NCI-H526 (cell line): ENCODE results near the gene CELA2A.
"Not testable (repeated sequence)": the region's sequence is repeated elsewhere in the genome, so short reads cannot be mapped to it uniquely, and the experiment has no call there.

Experiments used
- DNase-seq, 2 experiments: peaks; one replicate each; lab custom pipeline; 2025; lab: John Stamatoyannopoulos, UW

The CELA2A gene

GRCh38 chr1:15444468-15445389 is 11.8 kb upstream of the CELA2A start:
- no peak for DNase-seq

DNA sequence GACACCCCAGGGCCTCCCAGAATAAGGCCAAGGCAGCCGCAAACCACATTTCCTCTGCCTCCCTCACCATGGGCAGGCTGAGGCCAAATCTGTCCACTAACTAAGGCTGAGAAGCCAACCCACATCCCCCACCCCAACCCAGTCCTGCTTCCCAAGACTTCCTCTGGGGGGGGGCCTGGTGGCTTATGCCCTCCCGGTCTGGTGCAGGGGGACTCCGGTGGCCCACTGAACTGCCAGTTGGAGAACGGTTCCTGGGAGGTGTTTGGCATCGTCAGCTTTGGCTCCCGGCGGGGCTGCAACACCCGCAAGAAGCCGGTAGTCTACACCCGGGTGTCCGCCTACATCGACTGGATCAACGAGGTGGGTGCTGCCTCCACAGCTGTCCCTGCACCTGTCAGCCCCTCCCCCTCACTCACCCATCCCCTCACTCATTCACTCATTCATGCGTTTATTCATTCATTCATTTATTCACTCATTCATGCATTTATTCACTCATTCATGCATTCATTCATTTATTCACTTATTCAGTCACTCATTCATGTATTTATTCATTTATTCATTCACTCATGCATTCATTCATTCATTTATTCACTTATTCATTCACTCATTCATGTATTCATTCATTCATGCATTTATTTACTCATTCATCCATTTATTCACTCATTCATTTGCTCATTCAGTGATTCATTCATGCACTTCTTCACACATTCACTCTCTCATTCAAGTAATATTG is 11.0 kb upstream of the CELA2A start:
- DNase-seq, result no peak

- DNase-seq, result no peak
Observed at GRCh38 chr1:15446212-15446611, 10.3 kb upstream of the CELA2A start.

GRCh38 chr1:15448877-15449462 is 7.6 kb upstream of the CELA2A start:
- DNase-seq, result no peak

GRCh38 chr1:15449567-15449966 is 7.0 kb upstream of the CELA2A start:
- DNase-seq, result no peak

- DNase-seq, result no peak
Observed at GRCh38 chr1:15451014-15451722, 5.4 kb upstream of the CELA2A start.

GRCh38 chr1:15452216-15452615 is 4.3 kb upstream of the CELA2A start:
- no peak for DNase-seq

GRCh38 chr1:15452866-15453571 is 3.5 kb upstream of the CELA2A start:
- DNase-seq, result no peak

GRCh38 chr1:15453734-15454133 is 2.8 kb upstream of the CELA2A start:
- no peak for DNase-seq

DNA sequence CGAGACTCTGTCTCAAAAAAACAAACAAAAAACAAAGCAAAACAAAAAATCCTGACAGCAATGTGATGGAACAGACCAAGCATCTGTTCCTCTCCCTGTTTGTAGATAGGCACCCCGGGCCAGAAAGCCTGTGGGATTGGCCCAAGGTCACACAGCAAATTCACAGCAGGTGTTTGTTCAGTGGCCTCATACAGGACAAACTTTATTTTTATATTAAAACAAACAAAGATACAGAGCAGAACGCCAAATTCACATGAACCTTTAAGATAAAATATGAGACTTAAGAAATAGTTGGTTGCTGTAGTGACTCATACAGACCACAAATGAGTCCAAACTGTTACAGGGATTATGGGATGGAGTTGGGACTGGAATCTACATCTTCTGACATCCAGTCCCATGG is 2.3 kb upstream of the CELA2A start:
- no peak for DNase-seq

DNA sequence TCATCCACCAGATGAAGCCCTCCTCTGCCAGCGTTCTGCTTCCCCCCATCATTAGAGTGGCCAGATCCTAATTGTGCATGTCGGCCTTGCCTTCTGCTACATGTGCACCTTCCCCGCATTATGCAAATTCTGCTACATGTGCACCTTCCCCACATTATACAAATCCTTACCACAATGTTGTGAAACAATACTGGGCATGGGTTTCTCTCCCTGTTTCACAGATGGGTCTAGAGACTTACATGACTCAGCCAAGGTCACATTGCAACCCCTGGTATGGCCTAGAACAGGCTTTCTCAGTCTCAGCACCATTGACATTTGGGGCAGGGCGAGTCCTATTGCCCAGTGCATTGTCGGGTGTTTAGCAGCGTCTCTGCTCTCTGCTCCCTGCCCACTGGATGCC is 1.0 kb upstream of the CELA2A start:
- DNase-seq, result peak; percentile 91

GRCh38 chr1:15457585-15457984 is 1.1 kb downstream of the CELA2A start:
- DNase-seq, result no peak

DNA sequence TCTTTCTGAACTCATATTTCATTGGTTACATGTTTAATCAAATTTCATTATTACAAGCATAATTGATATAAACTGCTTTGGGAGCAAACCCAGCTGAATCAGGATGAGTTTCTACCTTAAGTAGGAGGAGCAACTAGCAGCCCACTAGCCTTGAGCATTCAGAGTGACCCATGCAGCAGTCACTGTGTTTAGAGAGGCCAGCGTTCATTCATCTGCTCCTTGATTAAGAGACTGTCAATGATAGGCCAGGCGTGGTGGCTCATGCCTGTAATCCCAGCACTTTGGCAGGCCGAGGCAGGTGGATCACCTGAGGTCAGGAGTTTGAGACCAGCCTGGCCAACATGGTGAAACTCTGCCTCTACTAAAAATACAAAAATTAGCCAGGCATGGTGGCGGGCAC is 1.9 kb downstream of the CELA2A start:
- not testable (repeated sequence) for DNase-seq

- DNase-seq, result no peak
Observed at GRCh38 chr1:15459771-15460707, 3.5 kb downstream of the CELA2A start.

DNA sequence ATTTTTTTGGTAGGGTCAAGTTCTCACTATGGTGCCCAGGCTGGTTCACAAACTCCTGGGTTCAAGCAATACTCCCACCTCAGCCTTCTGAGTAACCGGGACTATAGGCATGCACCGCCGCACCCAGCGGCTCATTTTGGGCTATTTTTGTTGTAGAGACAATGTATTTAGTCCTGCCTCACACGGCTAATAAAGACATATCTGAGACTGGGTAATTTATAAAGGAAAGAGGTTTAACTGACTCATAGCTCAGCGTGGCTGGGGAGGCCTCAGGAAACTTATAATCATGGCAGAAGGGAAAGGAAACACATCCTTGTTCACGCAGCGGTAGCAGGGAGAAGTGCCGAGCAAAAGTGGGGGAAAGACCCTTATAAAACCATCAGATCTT is 4.2 kb downstream of the CELA2A start:
- no peak for DNase-seq

DNA sequence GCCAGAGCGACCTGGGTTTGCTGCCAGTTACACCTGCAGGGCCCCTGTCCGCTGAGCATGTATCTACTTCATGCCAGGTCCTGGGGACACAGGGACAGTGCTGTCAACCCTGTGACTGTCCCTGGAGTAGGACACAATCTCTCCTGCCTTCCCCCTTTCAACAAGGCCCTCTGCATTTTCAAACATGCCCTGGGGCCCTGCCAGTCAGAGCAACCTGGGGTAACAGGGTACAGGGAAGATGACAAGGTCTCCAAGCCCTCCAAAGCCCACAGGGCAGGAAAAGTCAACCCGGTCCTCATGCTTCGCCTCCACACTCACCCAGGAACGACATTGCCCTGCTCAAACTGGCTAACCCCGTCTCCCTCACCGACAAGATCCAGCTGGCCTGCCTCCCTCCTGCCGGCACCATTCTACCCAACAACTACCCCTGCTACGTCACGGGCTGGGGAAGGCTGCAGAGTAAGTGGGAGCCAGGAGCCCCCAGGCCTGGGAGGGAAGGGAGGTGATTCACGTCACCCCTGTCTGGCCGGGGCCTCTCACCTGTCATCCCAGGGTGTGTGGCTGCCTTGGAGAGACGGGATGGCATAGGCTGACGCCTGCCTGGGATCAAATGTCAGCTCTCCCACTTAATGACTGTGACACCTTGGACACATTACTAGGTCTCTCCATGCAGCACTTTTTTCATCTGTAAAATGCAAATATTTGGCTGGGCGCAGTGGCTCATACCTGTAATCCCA is 6.7 kb downstream of the CELA2A start:
- DNase-seq, result peak in 1 of 2 experiments; percentile 59

GRCh38 chr1:15463926-15464322 is 7.4 kb downstream of the CELA2A start:
- DNase-seq, result not testable (repeated sequence)

DNA sequence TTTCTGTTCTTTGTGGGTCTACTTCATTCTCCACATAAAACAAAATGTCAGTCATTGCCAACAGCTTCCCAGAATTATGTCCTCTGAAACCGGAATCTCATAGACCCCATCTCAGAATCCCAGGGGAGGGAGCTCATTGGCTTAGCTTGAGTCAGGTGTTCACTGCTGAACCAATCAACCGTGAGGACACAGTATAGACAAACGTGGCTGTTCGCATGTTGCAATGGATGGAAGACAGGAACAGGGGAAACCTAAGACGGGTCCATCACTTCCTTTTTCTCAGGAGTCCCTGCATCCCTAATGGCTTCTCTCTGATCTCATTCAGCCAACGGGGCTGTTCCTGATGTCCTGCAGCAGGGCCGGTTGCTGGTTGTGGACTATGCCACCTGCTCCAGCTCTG is 9.1 kb downstream of the CELA2A start:
- DNase-seq, result no peak

- DNase-seq, result not testable (repeated sequence)
Observed at GRCh38 chr1:15466955-15467625, 10.6 kb downstream of the CELA2A start.
